Measurements from ENCODE around the gene B3GAT3. TPM values are rescaled to one million over a fixed set of nuclear protein-coding genes. Genes with fewer than 3 reads are reported as not detected.
A peak's percentile ranks its signal among the peaks of the same experiment; 100 is the strongest.
"Not testable (repeated sequence)": the region's sequence is repeated elsewhere in the genome, so short reads cannot be mapped to it uniquely, and the experiment has no call there.

B3GAT3 gene
- total RNA-seq, 4 donors from 2014 or later, result 28.0 to 47.4 (median 40.8) TPM

- in situ Hi-C loops (cut with MboI; ENCODE audit: low pct_ligation_motif_present in 1 of 4, low pct_unique_long_range_greater_than_20kb in 1 of 4, low sequenced_read_pairs in 3 of 4) (no loop called here), intact Hi-C loops (cut with DNase I; ENCODE audit: low total_unique reads) (no loop called here)
- Histone ChIP-seq H3K27me3 (no peaks in the 10 kb centered on the region), H3K4me1 (peaks cover 5 to 12% (median 8%) of the 10 kb centered on the region in 4 donors), H3K36me3 (no peaks in the 10 kb centered on the region), H3K4me3 (no peak overlapping the region), H3K9me3 (no peaks in the 10 kb centered on the region), H3K27ac (no peak overlapping the region)
- WGBS, 2 donors (ENCODE audit: low coverage in 1 of 2), result 67 to 71% methylated on average over 5 of the region's 5 CpGs
- TF ChIP-seq POLR2A (IDR thresholded peaks at IDR 0.05) (no peak), CTCF (IDR thresholded peaks at IDR 0.05) (no peak), POLR2AphosphoS5 (IDR thresholded peaks at IDR 0.05) (no peak), EP300 (IDR thresholded peaks at IDR 0.05; ENCODE audit: low read depth) (no peak)
- DNase-seq, result no peak
Observed at GRCh38 chr11:62656796-62657429, 35.1 kb upstream of the B3GAT3 start.

DNA sequence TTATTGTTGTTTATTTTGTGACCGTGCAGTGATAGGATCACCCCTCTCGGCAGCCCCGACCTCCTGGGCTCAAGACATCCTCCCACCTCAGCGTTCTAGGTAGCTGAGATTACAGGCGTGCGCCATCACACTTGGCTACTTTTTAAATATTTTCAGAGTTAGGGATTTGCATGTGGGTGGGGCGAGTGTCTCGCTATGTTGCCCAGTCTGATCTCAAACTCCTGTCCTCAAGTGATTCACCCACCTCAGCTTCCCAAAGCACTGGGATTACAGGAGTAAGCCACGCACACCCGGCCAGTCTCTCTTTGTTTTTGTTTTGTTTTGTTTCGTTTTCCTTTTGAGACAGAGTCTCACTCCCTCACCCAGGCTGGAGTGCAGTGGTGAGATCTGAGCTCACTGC is 32.5 kb upstream of the B3GAT3 start:
- no peak for DNase-seq
- WGBS, 2 donors (ENCODE audit: low coverage in 1 of 2), result 79 to 87% methylated on average over 4 to 11 of the region's 11 CpGs
- no peak for TF ChIP-seq POLR2A (IDR thresholded peaks at IDR 0.05)
- no peak for TF ChIP-seq POLR2AphosphoS5 (IDR thresholded peaks at IDR 0.05)
- no peak for TF ChIP-seq EP300 (IDR thresholded peaks at IDR 0.05; ENCODE audit: low read depth)
- TF ChIP-seq CTCF (IDR thresholded peaks at IDR 0.05), result no peak
- Histone ChIP-seq H3K4me1 (peaks cover 9 to 19% (median 12%) of the 10 kb centered on the region in 4 donors), H3K9me3 (no peaks in the 10 kb centered on the region), H3K27me3 (no peaks in the 10 kb centered on the region), H3K36me3 (peaks cover 0 to 5% (median 0%) of the 10 kb centered on the region in 4 donors), H3K27ac (no peak overlapping the region), H3K4me3 (no peak overlapping the region)
- in situ Hi-C loops (cut with MboI; ENCODE audit: low pct_ligation_motif_present in 1 of 4, low pct_unique_long_range_greater_than_20kb in 1 of 4, low sequenced_read_pairs in 3 of 4), result no loop called here
- intact Hi-C loops (cut with DNase I; ENCODE audit: low total_unique reads), result no loop called here

GRCh38 chr11:62652161-62653006 is 30.6 kb upstream of the B3GAT3 start:
- Histone ChIP-seq H3K9me3 (no peaks in the 10 kb centered on the region), H3K36me3 (peaks cover 0 to 5% (median 3%) of the 10 kb centered on the region in 4 donors), H3K27me3 (no peaks in the 10 kb centered on the region), H3K27ac (peak overlapping the region; percentile 92 to 97 (median 94)), H3K4me1 (peaks cover 9 to 19% (median 12%) of the 10 kb centered on the region in 4 donors), H3K4me3 (peak overlapping the region; percentile 67 to 98 (median 80))
- WGBS, 2 donors (ENCODE audit: low coverage in 1 of 2), result 39 to 50% methylated on average over 8 to 9 of the region's 16 CpGs
- intact Hi-C loops (cut with DNase I; ENCODE audit: low total_unique reads) (no loop called here), in situ Hi-C loops (cut with MboI; ENCODE audit: low pct_ligation_motif_present in 1 of 4, low pct_unique_long_range_greater_than_20kb in 1 of 4, low sequenced_read_pairs in 3 of 4) (no loop called here)
- no peak for DNase-seq
- TF ChIP-seq EP300 (IDR thresholded peaks at IDR 0.05; ENCODE audit: low read depth) (no peak), POLR2AphosphoS5 (IDR thresholded peaks at IDR 0.05) (no peak), POLR2A (IDR thresholded peaks at IDR 0.05) (no peak), CTCF (IDR thresholded peaks at IDR 0.05) (no peak)

- H3K4me3 ChIP-seq; intact Hi-C loops (cut with DNase I; ENCODE audit: low total_unique reads); H3K36me3 ChIP-seq; in situ Hi-C loops (cut with MboI; ENCODE audit: low pct_ligation_motif_present in 1 of 4, low pct_unique_long_range_greater_than_20kb in 1 of 4, low sequenced_read_pairs in 3 of 4); H3K9me3 ChIP-seq; H3K27me3 ChIP-seq; DNase-seq; H3K27ac ChIP-seq: not testable (repeated sequence)
- 88 to 95% methylated on average over 8 to 12 of the region's 12 CpGs for whole genome bisulfite sequencing, 2 donors (ENCODE audit: low coverage in 1 of 2)
- peaks cover 16 to 31% (median 24%) of the 10 kb centered on the region in 4 donors for H3K4me1 ChIP-seq
Observed at GRCh38 chr11:62650283-62650682, 28.5 kb upstream of the B3GAT3 start.
